OCI-LY7 (cell line): ENCODE measurements around the gene CACNA1D. TPM values are rescaled to one million over a fixed set of nuclear protein-coding genes. Genes with fewer than 3 reads are reported as not detected.

Source experiments
- BruUV-seq: library from RNA; stranded (reverse); fragments of 400-500 nt; replicated peaks from 2 replicates; lab custom pipeline; 2021; lab: Mats Ljungman, UMichigan
- CTCF ChIA-PET: fragments of 300-600 bp; sonication (Branson Sonifier 250); formaldehyde crosslinking; loops from one replicate; lab custom pipeline; 2022; ENCODE audit warnings: antibody characterized with exemption; ENCODE audit not compliant: unreplicated experiment; lab: Charles Lee
- POLR2A ChIA-PET: fragments of 300-600 bp; sonication (Branson Sonifier 250); formaldehyde crosslinking; loops from one replicate; lab custom pipeline; 2022; ENCODE audit warnings: antibody characterized with exemption; lab: Charles Lee
- DNase-seq: peaks from one replicate; pipeline ENCODE4 v3.0.0-alpha.2; 2015; ENCODE audit warnings: low spot score
- H2AFZ ChIP-seq: fragments of 200-600 bp; sonication (generic), shearing (Covaris generic); 2 replicates; pipeline ENCODE4 v1.6.1; 2014; ENCODE audit warnings: mild to moderate bottlenecking, antibody characterized with exemption, low read length, moderate library complexity
- H3K27ac ChIP-seq: fragments of 200-600 bp; sonication (generic); 2 replicates; pipeline ENCODE4 v1.5.1; 2014; ENCODE audit warnings: mixed run types, low read depth, mild to moderate bottlenecking, moderate library complexity, low read length, inconsistent platforms; ENCODE audit not compliant: poor library complexity, severe bottlenecking
- H3K36me3 ChIP-seq: fragments of 200-600 bp; sonication (generic); 2 replicates; pipeline ENCODE4 v1.6.1; 2014; ENCODE audit warnings: mild to moderate bottlenecking, antibody characterized with exemption, low read length, moderate library complexity, mixed read lengths; ENCODE audit not compliant: insufficient read depth
- H3K4me1 ChIP-seq: fragments of 200-600 bp; sonication (generic); 2 replicates; pipeline ENCODE4 v1.5.1; 2014; ENCODE audit warnings: mild to moderate bottlenecking, low read length; ENCODE audit not compliant: insufficient read depth, poor library complexity, severe bottlenecking
- H3K4me2 ChIP-seq: fragments of 200-600 bp; sonication (generic); 2 replicates; pipeline ENCODE4 v1.6.1; 2014; ENCODE audit warnings: mild to moderate bottlenecking, low read length
- H3K4me3 ChIP-seq: fragments of 200-600 bp; sonication (generic); 2 replicates; pipeline ENCODE4 v1.5.1; 2014; ENCODE audit warnings: mild to moderate bottlenecking, low read depth, low read length; ENCODE audit not compliant: poor library complexity, severe bottlenecking
- H3K79me2 ChIP-seq: fragments of 200-600 bp; sonication (generic); 2 replicates; pipeline ENCODE4 v1.6.1; 2016; ENCODE audit warnings: low read depth, mild to moderate bottlenecking, low read length, moderate library complexity, mixed read lengths; ENCODE audit not compliant: insufficient read depth
- H3K9me2 ChIP-seq: fragments of 200-600 bp; sonication (generic); 2 replicates; pipeline ENCODE4 v1.6.1; 2016; ENCODE audit warnings: mild to moderate bottlenecking, low read length, mixed read lengths; ENCODE audit not compliant: insufficient read depth
- H3K9me3 ChIP-seq: fragments of 200-600 bp; sonication (generic); 2 replicates; pipeline ENCODE4 v1.6.1; 2014; ENCODE audit warnings: mild to moderate bottlenecking, mixed run types, low read length, mixed read lengths
- H4K20me1 ChIP-seq: fragments of 200-600 bp; sonication (generic); 2 replicates; pipeline ENCODE4 v1.6.1; 2014; ENCODE audit warnings: mild to moderate bottlenecking, antibody characterized with exemption, low read length, moderate library complexity, mixed read lengths; ENCODE audit not compliant: insufficient read depth
- CTCF ChIP-seq: fragments of 200-600 bp; sonication (generic); conservative IDR thresholded peaks from 2 replicates; pipeline ENCODE4 v1.5.1; 2014; ENCODE audit warnings: mild to moderate bottlenecking, antibody characterized with exemption, low read length, moderate library complexity, mixed read lengths
- EZH2phosphoT487 ChIP-seq: fragments of 200-600 bp; sonication (generic); IDR thresholded peaks from 2 replicates; pipeline ENCODE4 v1.6.1; 2018; ENCODE audit warnings: low read depth, borderline replicate concordance, mild to moderate bottlenecking, mixed run types, antibody characterized with exemption, low read length, moderate library complexity, mixed read lengths
- intact Hi-C: fragments of 100-400 bp; cut with micrococcal nuclease; formaldehyde crosslinking; loops from one replicate; pipeline ENCODE4 v1.10.0; 2022; ENCODE audit not compliant: unreplicated experiment
- total RNA-seq, 2 experiments: library from RNA; depleted of rRNA in 1 of 2; stranded (reverse); fragments of >200 nt in 1 of 2; shearing (Covaris generic) in 1 of 2; gene quantifications; 2 replicates each; pipeline ENCODE4 v1.2.3, GENCODE V29; 2014 to 2022

The CACNA1D gene
- total RNA-seq, 2 experiments from 2014 or later, result 0.42 TPM; not detected in 1

- Histone ChIP-seq H3K79me2 (no peaks in the 10 kb centered on the region), H3K4me3 (no peak overlapping the region), H3K27ac (no peak overlapping the region), H2AFZ (no peak overlapping the region), H3K4me2 (no peak overlapping the region), H4K20me1 (no peaks in the 10 kb centered on the region), H3K9me2 (no peaks in the 10 kb centered on the region), H3K4me1 (no peaks in the 10 kb centered on the region), H3K36me3 (no peaks in the 10 kb centered on the region), H3K9me3 (no peaks in the 10 kb centered on the region)
- CTCF ChIA-PET, result no interaction called here
- BruUV-seq, result no TSS peak
- POLR2A ChIA-PET, result interaction anchor here (0.6 kb wide), 1 partner anchor 178 kb away, joined by 3 read pairs; no protein-coding TSS in a partner anchor
- no peak for DNase-seq
- intact Hi-C loops, result no loop called here
- TF ChIP-seq EZH2phosphoT487 (no peak), CTCF (no peak)
These were observed 93.7 kb downstream of the CACNA1D start for GRCh38 chr3:53588122-53588521.

GRCh38 chr3:53589201-53589600 lies 94.8 kb downstream of the CACNA1D start:
- no TSS peak for BruUV-seq
- Histone ChIP-seq H3K4me1 (no peaks in the 10 kb centered on the region), H3K9me3 (no peaks in the 10 kb centered on the region), H3K4me2 (no peak overlapping the region), H3K4me3 (no peak overlapping the region), H3K36me3 (no peaks in the 10 kb centered on the region), H3K9me2 (no peaks in the 10 kb centered on the region), H3K27ac (no peak overlapping the region), H3K79me2 (no peaks in the 10 kb centered on the region), H4K20me1 (no peaks in the 10 kb centered on the region), H2AFZ (no peak overlapping the region)
- ChIA-PET POLR2A (no interaction called here), CTCF (no interaction called here)
- no peak for DNase-seq
- TF ChIP-seq CTCF (no peak), EZH2phosphoT487 (no peak)
- intact Hi-C loops, result no loop called here

GRCh38 chr3:53589806-53590205 lies 95.4 kb downstream of the CACNA1D start:
- intact Hi-C loops, result no loop called here
- Histone ChIP-seq H3K9me3 (no peaks in the 10 kb centered on the region), H3K4me2 (no peak overlapping the region), H3K27ac (no peak overlapping the region), H3K4me1 (no peaks in the 10 kb centered on the region), H3K9me2 (no peaks in the 10 kb centered on the region), H3K4me3 (no peak overlapping the region), H3K79me2 (no peaks in the 10 kb centered on the region), H3K36me3 (no peaks in the 10 kb centered on the region), H4K20me1 (no peaks in the 10 kb centered on the region), H2AFZ (no peak overlapping the region)
- no peak for DNase-seq
- POLR2A ChIA-PET, result no interaction called here
- CTCF ChIA-PET, result no interaction called here
- no peak for TF ChIP-seq EZH2phosphoT487
- no peak for TF ChIP-seq CTCF
- BruUV-seq, result no TSS peak
